GM12874 (cell line): ENCODE results near the gene SGMS2.

Source experiments
- TF ChIP-seq, protein P1 (sequence below): IDR thresholded peaks from 2 replicates; pipeline ENCODE4 v1.5.1; 2011; ENCODE audit warnings: low read depth, mild to moderate bottlenecking, control low read depth, low read length, moderate library complexity; ENCODE audit not compliant: insufficient read depth

Gene SGMS2

GRCh38 chr4:107799669-107800450, 24.9 kb upstream of the SGMS2 start:
- TF ChIP-seq, protein P1, sequence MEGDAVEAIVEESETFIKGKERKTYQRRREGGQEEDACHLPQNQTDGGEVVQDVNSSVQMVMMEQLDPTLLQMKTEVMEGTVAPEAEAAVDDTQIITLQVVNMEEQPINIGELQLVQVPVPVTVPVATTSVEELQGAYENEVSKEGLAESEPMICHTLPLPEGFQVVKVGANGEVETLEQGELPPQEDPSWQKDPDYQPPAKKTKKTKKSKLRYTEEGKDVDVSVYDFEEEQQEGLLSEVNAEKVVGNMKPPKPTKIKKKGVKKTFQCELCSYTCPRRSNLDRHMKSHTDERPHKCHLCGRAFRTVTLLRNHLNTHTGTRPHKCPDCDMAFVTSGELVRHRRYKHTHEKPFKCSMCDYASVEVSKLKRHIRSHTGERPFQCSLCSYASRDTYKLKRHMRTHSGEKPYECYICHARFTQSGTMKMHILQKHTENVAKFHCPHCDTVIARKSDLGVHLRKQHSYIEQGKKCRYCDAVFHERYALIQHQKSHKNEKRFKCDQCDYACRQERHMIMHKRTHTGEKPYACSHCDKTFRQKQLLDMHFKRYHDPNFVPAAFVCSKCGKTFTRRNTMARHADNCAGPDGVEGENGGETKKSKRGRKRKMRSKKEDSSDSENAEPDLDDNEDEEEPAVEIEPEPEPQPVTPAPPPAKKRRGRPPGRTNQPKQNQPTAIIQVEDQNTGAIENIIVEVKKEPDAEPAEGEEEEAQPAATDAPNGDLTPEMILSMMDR: no peak

DNA sequence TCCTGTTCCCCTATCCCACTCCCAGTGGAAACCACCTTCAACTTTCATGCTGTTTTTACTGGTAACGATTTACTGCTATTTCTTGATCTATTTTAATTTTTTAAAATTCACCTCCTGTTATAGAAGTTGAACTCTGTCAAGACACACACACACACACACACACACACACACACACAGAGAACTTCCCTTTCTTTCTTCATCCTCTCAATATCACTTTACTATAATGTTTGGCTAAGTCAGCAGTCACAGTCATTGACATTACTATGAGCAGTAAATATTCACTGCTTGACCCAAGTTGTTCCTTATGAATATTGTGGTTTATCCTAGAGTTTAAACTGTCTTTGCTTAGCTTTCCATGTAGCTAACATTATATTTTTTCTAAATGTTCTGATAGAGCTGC, 24.0 kb upstream of the SGMS2 start:
- TF ChIP-seq, protein P1: no peak

- TF ChIP-seq, protein P1: no peak
Observed at GRCh38 chr4:107801766-107802211, 22.9 kb upstream of the SGMS2 start.

GRCh38 chr4:107804956-107805355, 19.8 kb upstream of the SGMS2 start:
- TF ChIP-seq, protein P1: no peak

DNA sequence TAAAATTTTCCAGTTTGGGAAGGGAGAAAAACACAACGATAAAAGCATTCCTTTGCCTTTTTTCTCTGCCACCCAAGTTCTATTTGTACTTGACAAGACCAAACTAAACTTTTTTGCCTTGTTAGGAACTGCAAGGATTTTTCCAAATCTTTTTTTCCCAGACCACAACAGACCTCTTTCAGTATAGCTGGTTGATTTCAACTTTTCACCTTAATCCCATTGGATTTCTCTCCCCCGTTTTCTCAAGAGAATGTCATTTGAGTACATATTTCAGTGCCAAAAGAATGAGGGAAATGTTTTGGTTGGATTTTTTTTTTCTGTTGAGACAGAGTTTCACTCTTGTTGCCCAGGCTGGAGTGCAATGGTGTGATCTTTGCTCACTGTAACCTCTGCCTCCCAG, 18.5 kb upstream of the SGMS2 start:
- TF ChIP-seq, protein P1: no peak

GRCh38 chr4:107808572-107808971, 16.2 kb upstream of the SGMS2 start:
- TF ChIP-seq, protein P1: no peak

GRCh38 chr4:107809210-107809609, 15.5 kb upstream of the SGMS2 start:
- TF ChIP-seq, protein P1: no peak

- TF ChIP-seq, protein P1: no peak
Observed at GRCh38 chr4:107814758-107815157, 10.0 kb upstream of the SGMS2 start.
